ENCODE measurements around the gene SLIT3.

DNA sequence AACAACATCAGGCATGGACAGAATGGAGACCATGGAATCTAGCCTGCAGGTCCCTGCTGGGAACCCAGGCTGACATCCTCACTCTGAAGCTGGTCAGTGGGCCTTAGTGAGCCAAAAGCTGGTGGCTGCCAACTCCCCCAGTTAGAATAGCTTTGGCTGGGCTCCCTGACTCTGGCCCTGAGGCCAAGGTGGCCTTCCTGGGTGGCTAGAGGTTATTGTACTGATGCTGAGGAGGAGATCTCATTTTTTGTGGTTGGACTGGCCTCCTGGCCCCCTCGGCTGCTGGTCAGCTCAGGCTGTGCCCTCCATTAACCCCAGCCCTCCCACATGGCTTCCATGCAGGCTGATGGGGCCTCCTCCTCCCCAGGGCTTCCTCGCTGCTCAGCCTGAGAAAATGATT lies 620.5 kb downstream of the SLIT3 start:
- TF ChIP-seq ZNF580 (tag by site-specific recombination; IDR thresholded peaks at IDR 0.05): no peak
- TF ChIP-seq YY1 (tag by site-specific recombination; IDR thresholded peaks at IDR 0.05): no peak
- no peak for TF ChIP-seq ZNF639 (tag by site-specific recombination; IDR thresholded peaks at IDR 0.05)
- TF ChIP-seq ZNF704 (tag by site-specific recombination; IDR thresholded peaks at IDR 0.05): no peak
